ENCODE results near the gene AKR1B1.

AKR1B1 gene

GRCh38 chr7:134443396-134444070 lies 15.4 kb downstream of the AKR1B1 start:
- DNase-seq: no peak

GRCh38 chr7:134442441-134443220 lies 16.3 kb downstream of the AKR1B1 start:
- no peak for DNase-seq

GRCh38 chr7:134441264-134441663 lies 17.6 kb downstream of the AKR1B1 start:
- no peak for DNase-seq

GRCh38 chr7:134440476-134440875 lies 18.4 kb downstream of the AKR1B1 start:
- DNase-seq: no peak

- DNase-seq: no peak
These were observed 18.8 kb downstream of the AKR1B1 start for GRCh38 chr7:134440067-134440466.

- no peak for DNase-seq
These were observed 20.0 kb downstream of the AKR1B1 start for GRCh38 chr7:134438946-134439345.

GRCh38 chr7:134435161-134435920 lies 23.6 kb downstream of the AKR1B1 start:
- no peak for DNase-seq

- DNase-seq: no peak
These were observed 24.2 kb downstream of the AKR1B1 start for GRCh38 chr7:134434701-134435100.

GRCh38 chr7:134433430-134433829 lies 25.5 kb downstream of the AKR1B1 start:
- no peak for DNase-seq

GRCh38 chr7:134432296-134433152 lies 26.4 kb downstream of the AKR1B1 start:
- DNase-seq: peak; percentile 47

GRCh38 chr7:134431815-134432214 lies 27.1 kb downstream of the AKR1B1 start:
- no peak for DNase-seq

- no peak for DNase-seq
These were observed 29.4 kb downstream of the AKR1B1 start for GRCh38 chr7:134429481-134429880.

GRCh38 chr7:134428942-134429341 lies 30.0 kb downstream of the AKR1B1 start:
- no peak for DNase-seq

- no peak for DNase-seq
These were observed 31.0 kb downstream of the AKR1B1 start for GRCh38 chr7:134427896-134428295.

- no peak for DNase-seq
These were observed 33.1 kb downstream of the AKR1B1 start for GRCh38 chr7:134425777-134426176.

- no peak for DNase-seq
These were observed 36.3 kb downstream of the AKR1B1 start for GRCh38 chr7:134422638-134423037.

GRCh38 chr7:134422008-134422407 lies 36.9 kb downstream of the AKR1B1 start:
- no peak for DNase-seq

- no peak for DNase-seq
These were observed 38.3 kb downstream of the AKR1B1 start for GRCh38 chr7:134420424-134421125.

GRCh38 chr7:134419875-134420274 lies 39.0 kb downstream of the AKR1B1 start:
- no peak for DNase-seq

GRCh38 chr7:134419085-134419484 lies 39.8 kb downstream of the AKR1B1 start:
- no peak for DNase-seq

GRCh38 chr7:134415700-134416099 lies 43.2 kb downstream of the AKR1B1 start:
- no peak for DNase-seq

GRCh38 chr7:134414109-134414508 lies 44.8 kb downstream of the AKR1B1 start:
- DNase-seq: no peak

Data from effector CD4-positive, alpha-beta T cell (primary cell).